ENCODE results near the gene P4HA1.
"Not testable (repeated sequence)": the region's sequence is repeated elsewhere in the genome, so short reads cannot be mapped to it uniquely, and the experiment has no call there.

DNA sequence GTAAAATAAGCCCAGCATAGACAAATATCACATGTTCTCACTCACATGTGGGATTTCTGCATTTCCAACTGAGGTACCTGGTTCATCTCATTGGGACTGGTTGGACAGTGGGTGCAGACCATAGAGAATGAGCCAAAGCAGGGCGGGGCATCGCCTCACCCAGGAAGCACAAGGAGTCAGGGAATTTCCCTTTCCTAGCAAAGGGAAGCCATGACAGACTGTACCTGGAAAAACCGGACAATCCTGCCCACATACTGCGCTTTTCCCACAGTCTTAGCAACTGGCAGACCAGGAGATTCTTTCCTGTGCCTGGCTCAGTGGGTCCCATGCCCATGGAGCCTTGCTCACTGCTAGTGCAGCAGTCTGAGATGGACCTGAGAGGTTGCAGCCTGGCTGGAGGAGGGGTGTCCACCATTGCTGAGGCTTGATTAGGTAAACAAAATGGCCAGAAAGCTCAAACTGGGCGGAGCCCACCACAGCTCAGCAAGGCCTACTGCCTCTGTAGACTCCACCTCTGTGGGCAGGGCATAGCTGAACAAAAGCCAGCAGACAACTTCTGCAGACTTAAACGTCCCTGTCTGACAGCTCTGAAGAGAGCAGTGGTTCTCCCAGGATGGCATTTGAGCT is 75.0 kb downstream of the P4HA1 start:
- not testable (repeated sequence) for TF ChIP-seq POLR2A, POLR2AphosphoS5 (IDR thresholded peaks at IDR 0.05; ENCODE audit: low read depth, low read length)
